Endothelial cell of umbilical vein (primary cell): ENCODE data around the gene RIN2. TPM values are rescaled to one million over a fixed set of nuclear protein-coding genes. Genes with fewer than 3 reads are reported as not detected.

ENCODE experiments used
- BruUV-seq: library from RNA; stranded (reverse); fragments of 400-500 nt; replicated peaks from 2 replicates; lab custom pipeline; 2021; lab: Mats Ljungman, UMichigan
- CTCF ChIA-PET: fragments of 300-600, 350-600 bp; sonication (Branson Sonifier 250); formaldehyde crosslinking; loops from one replicate; lab custom pipeline; 2021; ENCODE audit warnings: antibody characterized with exemption, inconsistent platforms; lab: Charles Lee
- POLR2A ChIA-PET: fragments of 300-600, 350-600 bp; sonication (Branson Sonifier 250); formaldehyde crosslinking; loops from one replicate; lab custom pipeline; 2021; ENCODE audit warnings: antibody characterized with exemption, inconsistent platforms; lab: Charles Lee
- DNase-seq: peaks from one replicate; pipeline ENCODE4 v3.0.0-alpha.2; 2011; ENCODE audit warnings: low read depth, low spot score
- FAIRE-seq: peaks from 2 replicates; lab custom pipeline; 2011; peaks lifted over from hg19 to GRCh38; lab: Jason Lieb, UNC
- H2AFZ ChIP-seq: 2 replicates; pipeline ENCODE4 v1.6.0; 2012; ENCODE audit warnings: low read depth, low read length, control low read depth, inconsistent platforms
- H3K27ac ChIP-seq: 2 replicates; pipeline ENCODE4 v1.5.1; 2011; ENCODE audit warnings: low read depth, mild to moderate bottlenecking, control low read depth, low read length, moderate library complexity; ENCODE audit not compliant: insufficient read depth
- H3K27me3 ChIP-seq, 2 experiments: 2 replicates each; pipeline versions ENCODE4 v1.6.0 to v1.6.1; 2011; ENCODE audit warnings: low read length in 2 of 2, mixed read lengths in 1 of 2; ENCODE audit not compliant: control insufficient read depth in 2 of 2, insufficient read depth in 2 of 2
- H3K36me3 ChIP-seq, 2 experiments: 2 replicates in 1 of 2; 3 replicates in 1 of 2; pipeline ENCODE4 v1.5.1; 2011; ENCODE audit warnings: low read length in 2 of 2, mild to moderate bottlenecking in 1 of 2, moderate library complexity in 1 of 2; ENCODE audit not compliant: control insufficient read depth in 2 of 2, insufficient read depth in 2 of 2; ENCODE audit errors: extremely low read depth in 1 of 2
- H3K4me1 ChIP-seq: 3 replicates; pipeline ENCODE4 v1.5.1; 2011; ENCODE audit warnings: mild to moderate bottlenecking, low read length; ENCODE audit not compliant: control insufficient read depth, insufficient read depth; ENCODE audit errors: extremely low read depth
- H3K4me2 ChIP-seq: 2 replicates; pipeline ENCODE4 v1.6.1; 2011; ENCODE audit warnings: low read length, control low read depth, mixed read lengths; ENCODE audit not compliant: insufficient read depth
- H3K4me3 ChIP-seq, 3 experiments: fragments of 200-600 bp in 1 of 3; sonication (generic), shearing (Covaris generic) in 1 of 3; replicated peaks in 1 of 3; 2 replicates each; pipeline ENCODE4 v1.5.1; 2011 to 2016; ENCODE audit warnings: control low read depth in 3 of 3, low read length in 3 of 3, mild to moderate bottlenecking in 2 of 3, inconsistent platforms in 1 of 3, low read depth in 1 of 3, moderate library complexity in 1 of 3; ENCODE audit not compliant: insufficient read depth in 1 of 3
- H3K79me2 ChIP-seq: 2 replicates; pipeline ENCODE4 v1.6.0; 2012; ENCODE audit warnings: low read length, inconsistent platforms; ENCODE audit not compliant: control insufficient read depth, insufficient read depth
- H3K9ac ChIP-seq: replicated peaks from 2 replicates; pipeline ENCODE3; 2011; ENCODE audit warnings: low read length, control low read depth; ENCODE audit not compliant: insufficient read depth; ENCODE audit errors: extremely low read depth
- H3K9me1 ChIP-seq: replicated peaks from 3 replicates; pipeline ENCODE4 v1.6.0; 2011; ENCODE audit warnings: mild to moderate bottlenecking, low read length; ENCODE audit not compliant: control insufficient read depth, insufficient read depth; ENCODE audit errors: extremely low read depth
- H3K9me3 ChIP-seq: replicated peaks from 2 replicates; pipeline ENCODE4 v1.5.1; 2012; ENCODE audit warnings: low read length, inconsistent platforms; ENCODE audit not compliant: control insufficient read depth, insufficient read depth
- H4K20me1 ChIP-seq: replicated peaks from 2 replicates; pipeline ENCODE3; 2011; ENCODE audit warnings: mild to moderate bottlenecking, low read length; ENCODE audit not compliant: control insufficient read depth, insufficient read depth; ENCODE audit errors: extremely low read depth
- EZH2 ChIP-seq: IDR thresholded peaks from 2 replicates; pipeline ENCODE4 v1.6.1; 2012; ENCODE audit warnings: borderline replicate concordance, low read depth, mild to moderate bottlenecking, moderate library complexity, low read length, inconsistent platforms; ENCODE audit not compliant: severe bottlenecking
- FOS ChIP-seq: IDR thresholded peaks from 2 replicates; pipeline ENCODE4 v1.6.1; 2011; ENCODE audit warnings: mild to moderate bottlenecking, low read length, moderate library complexity, borderline replicate concordance; ENCODE audit not compliant: insufficient read depth
- GATA2 ChIP-seq: IDR thresholded peaks from 2 replicates; pipeline ENCODE4 v1.7.0; 2011; ENCODE audit warnings: low read depth, mild to moderate bottlenecking, moderate library complexity, mixed read lengths, low read length; ENCODE audit not compliant: insufficient read length, insufficient read depth
- JUN ChIP-seq: IDR thresholded peaks from 2 replicates; pipeline ENCODE4 v1.6.1; 2011; ENCODE audit warnings: borderline replicate concordance, low read depth; ENCODE audit not compliant: insufficient read length, insufficient read depth
- MYC ChIP-seq: IDR thresholded peaks from one replicate; pipeline ENCODE4 v1.6.1; 2011; ENCODE audit warnings: mild to moderate bottlenecking, low read depth, low read length
- POLR2A ChIP-seq: IDR thresholded peaks from 2 replicates; pipeline ENCODE4 v1.6.1; 2012; ENCODE audit warnings: low read depth, mild to moderate bottlenecking, control low read depth, low read length
- POLR2AphosphoS5 ChIP-seq: IDR thresholded peaks from 2 replicates; pipeline ENCODE4 v1.6.1; 2012; ENCODE audit warnings: low read depth, mild to moderate bottlenecking, control low read depth, low read length, moderate library complexity; ENCODE audit not compliant: insufficient read depth
- dilution Hi-C: fragments of 300-500 bp; cut with MboI; formaldehyde crosslinking; loops from one replicate; pipeline ENCODE4 v1.15.0; 2019; ENCODE audit warnings: low sequenced_read_pairs; ENCODE audit not compliant: extremely low pct_ligation_motif_present
- intact Hi-C: fragments of 100-400 bp; cut with micrococcal nuclease; formaldehyde crosslinking; loops from one replicate; pipeline ENCODE4 v1.10.0; 2022
- polyA plus RNA-seq, 4 experiments: library from polyadenylated mRNA; depleted of rRNA in 3 of 4; stranded (reverse) in 3 of 4; unstranded in 1 of 4; fragments of >200 nt; gene quantifications; 2 replicates each; pipeline versions ENCODE4 v1.2.1 to v1.2.3, GENCODE V29; 2011 to 2012; ENCODE audit warnings: missing spikeins in 1 of 4
- total RNA-seq: library from RNA; stranded (reverse); gene quantifications from 2 replicates; pipeline ENCODE4 v1.2.3, GENCODE V29; 2021
- TF ChIP-seq, protein P1 (sequence below): IDR thresholded peaks from 2 replicates; pipeline ENCODE4 v1.6.1; 2011; ENCODE audit not compliant: insufficient read depth, insufficient read length
- TF ChIP-seq, protein P2 (sequence below), 2 donors: IDR thresholded peaks; 1 replicate in 1 of 2; 2 replicates in 1 of 2; pipeline ENCODE4 v1.5.1; 2011; ENCODE audit warnings: low read length in 2 of 2, mild to moderate bottlenecking in 2 of 2, moderate library complexity in 2 of 2, control low read depth in 1 of 2, inconsistent platforms in 1 of 2, low read depth in 1 of 2; ENCODE audit not compliant: insufficient read depth in 1 of 2; ENCODE audit errors: extremely low read depth in 1 of 2

Gene RIN2
- total and polyA plus RNA-seq, 2 donors (not counting 3 experiments of a cell fraction or from before 2014, with no cell fraction given): 22.6 to 119 TPM

DNA sequence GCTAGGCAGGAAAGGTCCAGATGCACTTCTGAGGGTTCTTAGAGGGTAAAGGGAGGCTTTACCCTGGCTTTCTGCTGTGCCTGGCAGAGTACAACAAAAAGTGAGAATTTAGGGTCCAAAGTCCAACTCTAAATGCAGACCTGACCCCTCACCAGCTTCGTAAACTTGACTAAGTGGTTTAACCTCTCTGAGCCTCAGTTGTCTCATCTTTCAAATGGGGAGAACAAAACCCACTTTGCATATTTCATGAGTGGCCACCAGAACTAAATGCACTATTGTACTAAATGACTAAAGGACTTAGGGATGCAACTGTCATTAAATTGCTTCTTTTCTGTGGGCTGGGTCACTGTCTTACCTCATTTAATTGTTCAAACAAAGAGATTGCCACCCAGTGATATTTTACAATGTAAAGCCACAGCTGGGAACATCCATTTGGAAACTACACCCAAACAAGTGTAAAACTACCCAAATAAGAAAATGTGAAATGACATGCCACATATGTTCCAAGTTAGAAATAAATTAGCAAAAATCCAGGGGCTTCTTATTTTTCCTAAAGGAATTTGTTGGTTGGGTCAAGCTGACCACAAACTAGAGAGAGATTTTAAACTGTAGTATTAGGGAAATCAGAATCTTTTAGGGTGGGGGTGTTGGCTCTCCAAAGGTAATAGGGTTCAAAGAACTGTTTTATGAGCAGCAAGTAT is 48.3 kb upstream of the RIN2 start:
- Histone ChIP-seq H3K27me3 (peaks cover 9 to 19% of the 10 kb centered on the region in 2 experiments), H3K36me3 (no peaks in the 10 kb centered on the region), H3K79me2 (no peaks in the 10 kb centered on the region), H3K4me1 (no peaks in the 10 kb centered on the region), H3K4me2 (no peak overlapping the region), H3K9me1 (no peaks in the 10 kb centered on the region), H3K9me3 (no peaks in the 10 kb centered on the region), H3K9ac (no peak overlapping the region), H2AFZ (no peak overlapping the region), H3K4me3 (no peak overlapping the region), H3K27ac (no peak overlapping the region), H4K20me1 (no peaks in the 10 kb centered on the region)
- POLR2A ChIA-PET: no interaction called here
- dilution Hi-C loops: no loop called here
- FAIRE-seq (no peak), DNase-seq (no peak)
- no peak for TF ChIP-seq JUN
- TF ChIP-seq, protein P1, sequence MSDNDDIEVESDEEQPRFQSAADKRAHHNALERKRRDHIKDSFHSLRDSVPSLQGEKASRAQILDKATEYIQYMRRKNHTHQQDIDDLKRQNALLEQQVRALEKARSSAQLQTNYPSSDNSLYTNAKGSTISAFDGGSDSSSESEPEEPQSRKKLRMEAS: no peak
- TF ChIP-seq MYC: no peak
- TF ChIP-seq POLR2AphosphoS5: no peak
- no peak for TF ChIP-seq GATA2
- TF ChIP-seq, protein P2, sequence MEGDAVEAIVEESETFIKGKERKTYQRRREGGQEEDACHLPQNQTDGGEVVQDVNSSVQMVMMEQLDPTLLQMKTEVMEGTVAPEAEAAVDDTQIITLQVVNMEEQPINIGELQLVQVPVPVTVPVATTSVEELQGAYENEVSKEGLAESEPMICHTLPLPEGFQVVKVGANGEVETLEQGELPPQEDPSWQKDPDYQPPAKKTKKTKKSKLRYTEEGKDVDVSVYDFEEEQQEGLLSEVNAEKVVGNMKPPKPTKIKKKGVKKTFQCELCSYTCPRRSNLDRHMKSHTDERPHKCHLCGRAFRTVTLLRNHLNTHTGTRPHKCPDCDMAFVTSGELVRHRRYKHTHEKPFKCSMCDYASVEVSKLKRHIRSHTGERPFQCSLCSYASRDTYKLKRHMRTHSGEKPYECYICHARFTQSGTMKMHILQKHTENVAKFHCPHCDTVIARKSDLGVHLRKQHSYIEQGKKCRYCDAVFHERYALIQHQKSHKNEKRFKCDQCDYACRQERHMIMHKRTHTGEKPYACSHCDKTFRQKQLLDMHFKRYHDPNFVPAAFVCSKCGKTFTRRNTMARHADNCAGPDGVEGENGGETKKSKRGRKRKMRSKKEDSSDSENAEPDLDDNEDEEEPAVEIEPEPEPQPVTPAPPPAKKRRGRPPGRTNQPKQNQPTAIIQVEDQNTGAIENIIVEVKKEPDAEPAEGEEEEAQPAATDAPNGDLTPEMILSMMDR (IDR thresholded peaks at IDR 0.05; ENCODE audit: extremely low read depth in 1 of 2, insufficient read depth in 1 of 2, low read depth in 1 of 2, low read length in 2 of 2): no peak
- no peak for TF ChIP-seq POLR2A
- no peak for TF ChIP-seq EZH2
- TF ChIP-seq FOS: no peak
- CTCF ChIA-PET: interaction anchor here (1.1 to 1.3 kb wide), 2 partner anchors 12 to 15 kb away, joined by 3 read pairs; no protein-coding TSS in a partner anchor
- BruUV-seq: no TSS peak
- intact Hi-C loops: no loop called here
